ENCODE data around the gene DPP4. TPM values are rescaled to one million over a fixed set of nuclear protein-coding genes. Genes with fewer than 3 reads are reported as not detected.

Gene DPP4
- total RNA-seq, 1 donor from 2014 or later, result 104 TPM

DNA sequence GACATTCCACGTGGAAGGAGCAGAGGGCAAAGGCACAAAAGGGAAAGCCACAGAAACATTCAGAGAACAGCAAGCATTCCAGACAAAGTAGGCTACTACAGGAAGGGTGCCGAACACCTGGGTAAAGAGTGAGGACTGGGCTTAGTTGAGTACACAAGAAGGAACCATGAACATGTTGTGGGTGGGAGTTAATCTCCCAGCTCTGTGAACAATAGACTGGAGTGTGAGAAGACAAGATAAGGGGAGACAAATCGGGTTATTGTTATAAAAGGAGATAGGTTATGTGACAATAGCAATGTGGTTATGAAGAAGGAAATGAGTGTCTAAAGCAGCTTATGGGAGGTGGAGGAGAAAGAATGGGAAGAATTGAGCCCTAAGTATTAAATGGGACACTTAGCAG lies 70.0 kb downstream of the DPP4 start:
- H3K4me3 ChIP-seq (ENCODE audit: low read depth, low read length), result no peak overlapping the region
- TF ChIP-seq, protein P1, sequence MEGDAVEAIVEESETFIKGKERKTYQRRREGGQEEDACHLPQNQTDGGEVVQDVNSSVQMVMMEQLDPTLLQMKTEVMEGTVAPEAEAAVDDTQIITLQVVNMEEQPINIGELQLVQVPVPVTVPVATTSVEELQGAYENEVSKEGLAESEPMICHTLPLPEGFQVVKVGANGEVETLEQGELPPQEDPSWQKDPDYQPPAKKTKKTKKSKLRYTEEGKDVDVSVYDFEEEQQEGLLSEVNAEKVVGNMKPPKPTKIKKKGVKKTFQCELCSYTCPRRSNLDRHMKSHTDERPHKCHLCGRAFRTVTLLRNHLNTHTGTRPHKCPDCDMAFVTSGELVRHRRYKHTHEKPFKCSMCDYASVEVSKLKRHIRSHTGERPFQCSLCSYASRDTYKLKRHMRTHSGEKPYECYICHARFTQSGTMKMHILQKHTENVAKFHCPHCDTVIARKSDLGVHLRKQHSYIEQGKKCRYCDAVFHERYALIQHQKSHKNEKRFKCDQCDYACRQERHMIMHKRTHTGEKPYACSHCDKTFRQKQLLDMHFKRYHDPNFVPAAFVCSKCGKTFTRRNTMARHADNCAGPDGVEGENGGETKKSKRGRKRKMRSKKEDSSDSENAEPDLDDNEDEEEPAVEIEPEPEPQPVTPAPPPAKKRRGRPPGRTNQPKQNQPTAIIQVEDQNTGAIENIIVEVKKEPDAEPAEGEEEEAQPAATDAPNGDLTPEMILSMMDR (conservative IDR thresholded peaks at IDR 0.05; ENCODE audit: low read depth, low read length), result no peak

DNA sequence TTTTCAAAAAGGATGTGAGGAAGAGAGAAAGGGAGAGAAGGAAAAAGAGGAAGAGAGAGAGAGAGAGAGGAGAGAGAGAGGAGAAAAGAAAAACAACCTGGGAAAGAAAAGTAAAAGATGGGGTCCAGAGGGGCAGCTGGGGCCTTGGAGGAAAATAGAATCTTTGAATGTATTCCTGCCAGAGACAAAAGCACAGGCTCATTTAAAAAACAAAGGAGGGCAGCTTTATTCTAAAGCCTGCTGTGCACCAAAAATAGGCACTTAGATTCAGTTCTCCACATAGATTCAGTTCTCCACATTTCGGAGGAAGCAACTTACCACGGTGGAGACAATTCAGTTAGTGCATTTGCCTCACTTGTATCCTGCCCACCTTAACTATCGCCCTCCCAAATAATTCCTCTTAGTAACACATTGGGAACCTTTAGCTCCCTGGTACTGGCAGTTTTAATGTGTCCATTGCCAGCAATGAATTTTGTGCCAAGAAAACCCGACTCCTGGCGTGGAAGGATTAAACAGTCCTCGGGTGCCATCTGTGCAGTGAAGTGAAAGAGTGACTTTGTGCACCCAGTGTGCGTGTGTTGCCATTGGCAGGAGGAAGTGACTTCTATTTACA lies 71.3 kb downstream of the DPP4 start:
- DNase-seq (ENCODE audit: low read depth), result no peak
- TF ChIP-seq, protein P1 (conservative IDR thresholded peaks at IDR 0.05; ENCODE audit: low read depth, low read length), result no peak

More for the DNA sequence above, 70.0 kb downstream of the DPP4 start:
- DNase-seq (ENCODE audit: low read depth), result no peak

DNA sequence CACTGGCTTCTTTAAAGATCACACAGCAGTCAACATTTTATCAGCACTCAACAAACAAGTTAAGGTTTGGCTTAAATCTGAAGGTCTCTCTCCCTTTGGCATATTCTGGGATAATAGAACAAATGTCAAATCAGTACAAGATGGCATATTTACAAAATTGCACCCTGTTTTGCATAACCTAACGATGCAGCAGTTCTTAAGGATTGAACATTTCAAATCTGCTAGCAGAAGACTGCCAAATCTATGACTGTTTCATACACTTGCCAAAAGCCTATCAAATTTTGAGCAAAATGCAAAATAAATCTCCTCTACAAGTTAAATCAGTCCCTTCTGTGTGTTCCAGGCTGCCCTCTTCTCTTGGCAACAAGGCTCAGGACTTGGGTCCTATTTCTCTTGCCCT lies 73.6 kb downstream of the DPP4 start:
- TF ChIP-seq, protein P1 (conservative IDR thresholded peaks at IDR 0.05; ENCODE audit: low read depth, low read length), result no peak
- no peak overlapping the region for H3K4me3 ChIP-seq (ENCODE audit: low read depth, low read length)
- DNase-seq (ENCODE audit: low read depth), result no peak

More for the DNA sequence above, 71.3 kb downstream of the DPP4 start:
- no peak overlapping the region for H3K4me3 ChIP-seq (ENCODE audit: low read depth, low read length)

DNA sequence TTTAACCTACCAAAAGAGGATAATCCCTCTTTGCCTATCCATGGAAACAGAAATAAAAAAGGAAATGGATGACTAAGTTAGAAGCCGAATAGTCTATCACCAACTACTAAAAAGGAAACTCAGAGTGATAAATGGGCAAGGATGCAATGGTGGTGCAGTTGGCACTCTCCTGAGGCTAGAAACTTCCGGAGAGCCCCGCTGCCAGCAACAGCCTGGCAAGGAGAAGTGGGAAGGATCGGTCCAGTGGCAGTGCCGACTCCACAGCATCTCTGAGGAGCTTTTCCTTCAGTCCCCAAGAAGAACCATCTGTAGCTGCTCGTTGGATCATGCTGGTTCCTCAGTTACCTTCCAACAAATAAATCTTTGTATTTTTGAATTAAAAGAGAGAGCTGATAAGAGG lies 74.7 kb downstream of the DPP4 start:
- H3K4me3 ChIP-seq (ENCODE audit: low read depth, low read length), result no peak overlapping the region
- TF ChIP-seq, protein P1 (conservative IDR thresholded peaks at IDR 0.05; ENCODE audit: low read depth, low read length), result no peak
- DNase-seq (ENCODE audit: low read depth), result no peak

DNA sequence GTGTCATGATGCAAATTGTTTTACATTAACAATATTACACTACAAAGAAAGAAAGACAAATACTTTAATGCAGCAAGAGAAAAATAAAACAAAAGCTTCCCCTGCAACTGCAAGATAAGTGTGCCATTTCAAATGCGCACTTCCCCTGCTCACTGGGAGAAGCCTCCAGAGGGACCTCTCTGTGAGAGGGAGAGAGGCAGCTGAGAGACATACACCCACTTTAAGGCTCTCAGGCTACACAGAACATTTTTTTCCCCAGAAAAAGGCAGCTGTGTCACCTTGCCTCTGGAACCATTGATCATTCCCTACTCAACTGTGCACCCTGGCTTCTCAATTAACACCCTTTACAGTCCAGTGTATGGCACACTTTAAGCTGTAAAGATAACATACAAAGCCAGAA lies 75.2 kb downstream of the DPP4 start:
- TF ChIP-seq, protein P1 (conservative IDR thresholded peaks at IDR 0.05; ENCODE audit: low read depth, low read length), result no peak
- H3K4me3 ChIP-seq (ENCODE audit: low read depth, low read length), result no peak overlapping the region
- no peak for DNase-seq (ENCODE audit: low read depth)

DNA sequence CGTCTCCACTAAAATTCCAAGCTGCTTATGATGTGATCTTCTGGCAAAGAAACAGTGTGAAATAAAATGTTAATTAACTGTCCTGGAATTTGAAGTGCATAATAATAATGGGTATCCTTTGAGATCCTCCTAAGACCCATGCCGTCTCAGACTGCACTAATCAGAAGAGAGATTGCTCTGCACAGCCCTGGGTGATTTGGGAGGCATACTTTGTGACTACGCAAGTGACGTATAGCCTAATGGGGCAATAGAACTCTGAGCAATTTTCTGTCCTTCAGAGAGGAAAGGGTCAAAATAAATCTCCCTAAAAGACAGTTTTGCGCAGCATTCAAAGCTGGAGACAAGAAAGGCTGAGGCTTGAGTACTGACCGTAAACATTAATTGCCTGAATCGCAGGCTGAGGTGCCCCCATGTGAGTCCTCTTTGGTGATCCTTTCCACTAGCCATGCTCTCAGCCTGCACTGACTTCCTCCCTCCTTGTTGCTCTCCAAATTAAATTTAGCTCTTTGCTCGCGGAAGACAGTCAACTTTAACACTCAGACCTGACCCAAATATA lies 76.0 kb downstream of the DPP4 start:
- TF ChIP-seq, protein P1 (conservative IDR thresholded peaks at IDR 0.05; ENCODE audit: low read depth, low read length), result no peak
- DNase-seq (ENCODE audit: low read depth), result no peak
- no peak overlapping the region for H3K4me3 ChIP-seq (ENCODE audit: low read depth, low read length)

DNA sequence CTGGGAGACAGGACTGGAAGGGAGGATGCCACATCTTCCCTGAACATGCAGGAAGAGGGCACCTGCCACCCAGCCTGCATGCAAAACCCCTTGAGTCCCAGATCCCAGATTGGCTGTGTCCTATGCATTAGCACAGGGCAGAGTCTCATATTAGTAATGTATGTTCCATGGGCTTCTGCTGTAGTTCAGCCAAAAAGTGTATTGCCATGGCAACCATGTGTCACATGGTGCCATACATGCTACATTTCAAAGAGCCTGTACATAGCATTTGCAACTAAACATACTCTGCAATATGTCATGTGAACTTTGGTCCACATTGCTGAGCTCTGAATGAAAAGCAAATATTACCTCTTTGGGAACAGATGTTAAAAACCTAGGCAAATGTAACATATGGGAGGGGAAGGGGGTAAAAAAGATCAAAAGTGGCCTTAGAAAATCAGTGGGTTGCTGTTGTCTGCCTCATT lies 78.4 kb downstream of the DPP4 start:
- DNase-seq (ENCODE audit: low read depth), result no peak
- H3K4me3 ChIP-seq (ENCODE audit: low read depth, low read length), result no peak overlapping the region
- TF ChIP-seq, protein P1 (conservative IDR thresholded peaks at IDR 0.05; ENCODE audit: low read depth, low read length), result no peak

Measured in epithelial cell of proximal tubule (primary cell).